ENCODE results near the gene ATXN7L3.

Gene ATXN7L3

DNA sequence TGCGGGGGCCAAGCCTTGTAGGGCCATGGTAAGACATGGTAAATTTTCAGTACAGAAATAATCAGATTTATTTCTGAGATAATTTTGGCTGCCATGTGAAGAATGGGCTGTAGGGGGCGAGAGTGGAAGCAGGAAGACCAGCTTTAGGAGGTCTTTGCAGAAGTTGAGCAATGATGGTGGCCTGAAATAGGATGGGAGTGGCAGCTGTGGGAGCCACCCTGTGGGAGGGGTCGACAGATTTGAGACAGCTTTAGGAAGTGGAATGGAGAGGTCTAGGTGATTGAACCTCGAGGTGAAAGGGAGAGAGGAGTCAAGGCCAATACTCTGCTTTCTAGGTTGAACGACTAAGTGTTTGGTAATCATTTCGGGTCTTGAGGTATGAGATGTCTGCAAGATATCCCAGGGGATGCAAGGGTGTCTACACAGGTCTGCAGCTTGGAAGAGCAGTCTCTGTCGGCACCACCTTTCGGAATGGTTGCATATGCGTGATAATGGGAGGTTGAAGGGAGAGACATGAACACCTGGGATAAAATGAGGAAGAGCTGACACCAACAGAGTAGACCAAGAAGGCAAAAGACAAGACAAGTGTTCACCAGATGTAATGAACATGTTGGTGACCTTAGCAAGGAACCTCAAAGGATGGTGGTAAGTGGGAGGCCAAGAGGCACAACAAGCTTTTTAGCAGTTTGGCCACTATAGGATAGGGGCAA, 4.2 kb upstream of the ATXN7L3 start (continued):
- TF ChIP-seq ZNF514 (tag by site-specific recombination; IDR thresholded peaks at IDR 0.05): no peak
- no peak for TF ChIP-seq ZNF629 (tag by site-specific recombination; IDR thresholded peaks at IDR 0.05)
- TF ChIP-seq, protein P1, sequence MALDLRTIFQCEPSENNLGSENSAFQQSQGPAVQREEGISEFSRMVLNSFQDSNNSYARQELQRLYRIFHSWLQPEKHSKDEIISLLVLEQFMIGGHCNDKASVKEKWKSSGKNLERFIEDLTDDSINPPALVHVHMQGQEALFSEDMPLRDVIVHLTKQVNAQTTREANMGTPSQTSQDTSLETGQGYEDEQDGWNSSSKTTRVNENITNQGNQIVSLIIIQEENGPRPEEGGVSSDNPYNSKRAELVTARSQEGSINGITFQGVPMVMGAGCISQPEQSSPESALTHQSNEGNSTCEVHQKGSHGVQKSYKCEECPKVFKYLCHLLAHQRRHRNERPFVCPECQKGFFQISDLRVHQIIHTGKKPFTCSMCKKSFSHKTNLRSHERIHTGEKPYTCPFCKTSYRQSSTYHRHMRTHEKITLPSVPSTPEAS (tag by site-specific recombination; IDR thresholded peaks at IDR 0.05): no peak
- TF ChIP-seq, protein P2, sequence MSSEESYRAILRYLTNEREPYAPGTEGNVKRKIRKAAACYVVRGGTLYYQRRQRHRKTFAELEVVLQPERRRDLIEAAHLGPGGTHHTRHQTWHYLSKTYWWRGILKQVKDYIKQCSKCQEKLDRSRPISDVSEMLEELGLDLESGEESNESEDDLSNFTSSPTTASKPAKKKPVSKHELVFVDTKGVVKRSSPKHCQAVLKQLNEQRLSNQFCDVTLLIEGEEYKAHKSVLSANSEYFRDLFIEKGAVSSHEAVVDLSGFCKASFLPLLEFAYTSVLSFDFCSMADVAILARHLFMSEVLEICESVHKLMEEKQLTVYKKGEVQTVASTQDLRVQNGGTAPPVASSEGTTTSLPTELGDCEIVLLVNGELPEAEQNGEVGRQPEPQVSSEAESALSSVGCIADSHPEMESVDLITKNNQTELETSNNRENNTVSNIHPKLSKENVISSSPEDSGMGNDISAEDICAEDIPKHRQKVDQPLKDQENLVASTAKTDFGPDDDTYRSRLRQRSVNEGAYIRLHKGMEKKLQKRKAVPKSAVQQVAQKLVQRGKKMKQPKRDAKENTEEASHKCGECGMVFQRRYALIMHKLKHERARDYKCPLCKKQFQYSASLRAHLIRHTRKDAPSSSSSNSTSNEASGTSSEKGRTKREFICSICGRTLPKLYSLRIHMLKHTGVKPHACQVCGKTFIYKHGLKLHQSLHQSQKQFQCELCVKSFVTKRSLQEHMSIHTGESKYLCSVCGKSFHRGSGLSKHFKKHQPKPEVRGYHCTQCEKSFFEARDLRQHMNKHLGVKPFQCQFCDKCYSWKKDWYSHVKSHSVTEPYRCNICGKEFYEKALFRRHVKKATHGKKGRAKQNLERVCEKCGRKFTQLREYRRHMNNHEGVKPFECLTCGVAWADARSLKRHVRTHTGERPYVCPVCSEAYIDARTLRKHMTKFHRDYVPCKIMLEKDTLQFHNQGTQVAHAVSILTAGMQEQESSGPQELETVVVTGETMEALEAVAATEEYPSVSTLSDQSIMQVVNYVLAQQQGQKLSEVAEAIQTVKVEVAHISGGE (tag by site-specific recombination; conservative IDR thresholded peaks at IDR 0.05; ENCODE audit: low read depth): no peak
- no peak for TF ChIP-seq ZNF132 (tag by site-specific recombination; IDR thresholded peaks at IDR 0.05; ENCODE audit: borderline replicate concordance)
- no peak for TF ChIP-seq ZNF660 (tag by site-specific recombination; IDR thresholded peaks at IDR 0.05)
- no peak for TF ChIP-seq BCL11A (tag by site-specific recombination; IDR thresholded peaks at IDR 0.05; ENCODE audit: low read depth)
- peak; percentile 42; the same call in 1 of the 2 replicates for TF ChIP-seq KLF8 (tag by site-specific recombination; IDR thresholded peaks at IDR 0.05)
- TF ChIP-seq, protein P3, sequence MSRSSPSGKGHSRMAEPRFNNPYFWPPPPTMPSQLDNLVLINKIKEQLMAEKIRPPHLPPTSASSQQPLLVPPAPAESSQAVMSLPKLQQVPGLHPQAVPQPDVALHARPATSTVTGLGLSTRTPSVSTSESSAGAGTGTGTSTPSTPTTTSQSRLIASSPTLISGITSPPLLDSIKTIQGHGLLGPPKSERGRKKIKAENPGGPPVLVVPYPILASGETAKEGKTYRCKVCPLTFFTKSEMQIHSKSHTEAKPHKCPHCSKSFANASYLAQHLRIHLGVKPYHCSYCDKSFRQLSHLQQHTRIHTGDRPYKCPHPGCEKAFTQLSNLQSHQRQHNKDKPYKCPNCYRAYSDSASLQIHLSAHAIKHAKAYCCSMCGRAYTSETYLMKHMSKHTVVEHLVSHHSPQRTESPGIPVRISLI (tag by site-specific recombination; IDR thresholded peaks at IDR 0.05): no peak
- no peak for TF ChIP-seq ZNF610 (tag by site-specific recombination; IDR thresholded peaks at IDR 0.05; ENCODE audit: borderline replicate concordance)
- TF ChIP-seq ZNF654 (tag by site-specific recombination; IDR thresholded peaks at IDR 0.05; ENCODE audit: low read depth): peak; percentile 44
- TF ChIP-seq ZNF658 (tag by site-specific recombination; IDR thresholded peaks at IDR 0.05): no peak
- no peak for TF ChIP-seq ZNF785 (tag by site-specific recombination; IDR thresholded peaks at IDR 0.05)
- TF ChIP-seq ZNF350 (tag by site-specific recombination; IDR thresholded peaks at IDR 0.05): no peak
- TF ChIP-seq, protein P4, sequence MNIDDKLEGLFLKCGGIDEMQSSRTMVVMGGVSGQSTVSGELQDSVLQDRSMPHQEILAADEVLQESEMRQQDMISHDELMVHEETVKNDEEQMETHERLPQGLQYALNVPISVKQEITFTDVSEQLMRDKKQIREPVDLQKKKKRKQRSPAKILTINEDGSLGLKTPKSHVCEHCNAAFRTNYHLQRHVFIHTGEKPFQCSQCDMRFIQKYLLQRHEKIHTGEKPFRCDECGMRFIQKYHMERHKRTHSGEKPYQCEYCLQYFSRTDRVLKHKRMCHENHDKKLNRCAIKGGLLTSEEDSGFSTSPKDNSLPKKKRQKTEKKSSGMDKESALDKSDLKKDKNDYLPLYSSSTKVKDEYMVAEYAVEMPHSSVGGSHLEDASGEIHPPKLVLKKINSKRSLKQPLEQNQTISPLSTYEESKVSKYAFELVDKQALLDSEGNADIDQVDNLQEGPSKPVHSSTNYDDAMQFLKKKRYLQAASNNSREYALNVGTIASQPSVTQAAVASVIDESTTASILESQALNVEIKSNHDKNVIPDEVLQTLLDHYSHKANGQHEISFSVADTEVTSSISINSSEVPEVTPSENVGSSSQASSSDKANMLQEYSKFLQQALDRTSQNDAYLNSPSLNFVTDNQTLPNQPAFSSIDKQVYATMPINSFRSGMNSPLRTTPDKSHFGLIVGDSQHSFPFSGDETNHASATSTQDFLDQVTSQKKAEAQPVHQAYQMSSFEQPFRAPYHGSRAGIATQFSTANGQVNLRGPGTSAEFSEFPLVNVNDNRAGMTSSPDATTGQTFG (tag by site-specific recombination; IDR thresholded peaks at IDR 0.05; ENCODE audit: borderline replicate concordance): no peak
- TF ChIP-seq ZNF16 (tag by site-specific recombination; IDR thresholded peaks at IDR 0.05; ENCODE audit: low read depth): no peak
- TF ChIP-seq ZNF416 (tag by site-specific recombination; IDR thresholded peaks at IDR 0.05): no peak
- TF ChIP-seq, protein P5, sequence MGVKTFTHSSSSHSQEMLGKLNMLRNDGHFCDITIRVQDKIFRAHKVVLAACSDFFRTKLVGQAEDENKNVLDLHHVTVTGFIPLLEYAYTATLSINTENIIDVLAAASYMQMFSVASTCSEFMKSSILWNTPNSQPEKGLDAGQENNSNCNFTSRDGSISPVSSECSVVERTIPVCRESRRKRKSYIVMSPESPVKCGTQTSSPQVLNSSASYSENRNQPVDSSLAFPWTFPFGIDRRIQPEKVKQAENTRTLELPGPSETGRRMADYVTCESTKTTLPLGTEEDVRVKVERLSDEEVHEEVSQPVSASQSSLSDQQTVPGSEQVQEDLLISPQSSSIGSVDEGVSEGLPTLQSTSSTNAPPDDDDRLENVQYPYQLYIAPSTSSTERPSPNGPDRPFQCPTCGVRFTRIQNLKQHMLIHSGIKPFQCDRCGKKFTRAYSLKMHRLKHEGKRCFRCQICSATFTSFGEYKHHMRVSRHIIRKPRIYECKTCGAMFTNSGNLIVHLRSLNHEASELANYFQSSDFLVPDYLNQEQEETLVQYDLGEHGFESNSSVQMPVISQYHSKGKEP (tag by site-specific recombination; IDR thresholded peaks at IDR 0.05): no peak
- TF ChIP-seq, protein P6, sequence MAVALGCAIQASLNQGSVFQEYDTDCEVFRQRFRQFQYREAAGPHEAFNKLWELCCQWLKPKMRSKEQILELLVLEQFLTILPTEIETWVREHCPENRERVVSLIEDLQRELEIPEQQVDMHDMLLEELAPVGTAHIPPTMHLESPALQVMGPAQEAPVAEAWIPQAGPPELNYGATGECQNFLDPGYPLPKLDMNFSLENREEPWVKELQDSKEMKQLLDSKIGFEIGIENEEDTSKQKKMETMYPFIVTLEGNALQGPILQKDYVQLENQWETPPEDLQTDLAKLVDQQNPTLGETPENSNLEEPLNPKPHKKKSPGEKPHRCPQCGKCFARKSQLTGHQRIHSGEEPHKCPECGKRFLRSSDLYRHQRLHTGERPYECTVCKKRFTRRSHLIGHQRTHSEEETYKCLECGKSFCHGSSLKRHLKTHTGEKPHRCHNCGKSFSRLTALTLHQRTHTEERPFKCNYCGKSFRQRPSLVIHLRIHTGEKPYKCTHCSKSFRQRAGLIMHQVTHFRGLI (tag by site-specific recombination; IDR thresholded peaks at IDR 0.05): no peak
- TF ChIP-seq ZNF2 (tag by site-specific recombination; IDR thresholded peaks at IDR 0.05): 0 out of 2 replicates have a peak, but pooled peaks have one; percentile 33
- peak; percentile 55 for TF ChIP-seq KLF9 (tag by site-specific recombination; IDR thresholded peaks at IDR 0.05; ENCODE audit: low read depth)
- no peak for TF ChIP-seq ZXDB (tag by site-specific recombination; IDR thresholded peaks at IDR 0.05)
- TF ChIP-seq, protein P7, sequence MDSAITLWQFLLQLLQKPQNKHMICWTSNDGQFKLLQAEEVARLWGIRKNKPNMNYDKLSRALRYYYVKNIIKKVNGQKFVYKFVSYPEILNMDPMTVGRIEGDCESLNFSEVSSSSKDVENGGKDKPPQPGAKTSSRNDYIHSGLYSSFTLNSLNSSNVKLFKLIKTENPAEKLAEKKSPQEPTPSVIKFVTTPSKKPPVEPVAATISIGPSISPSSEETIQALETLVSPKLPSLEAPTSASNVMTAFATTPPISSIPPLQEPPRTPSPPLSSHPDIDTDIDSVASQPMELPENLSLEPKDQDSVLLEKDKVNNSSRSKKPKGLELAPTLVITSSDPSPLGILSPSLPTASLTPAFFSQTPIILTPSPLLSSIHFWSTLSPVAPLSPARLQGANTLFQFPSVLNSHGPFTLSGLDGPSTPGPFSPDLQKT (IDR thresholded peaks at IDR 0.05; ENCODE audit: borderline replicate concordance, low read depth, low read length): no peak
- TF ChIP-seq ZNF157 (tag by site-specific recombination; IDR thresholded peaks at IDR 0.05): no peak
- no peak for TF ChIP-seq ZNF777 (tag by site-specific recombination; IDR thresholded peaks at IDR 0.05; ENCODE audit: borderline replicate concordance)
- no peak for TF ChIP-seq ZNF426 (tag by site-specific recombination; IDR thresholded peaks at IDR 0.05)
- peak; percentile 57; the same call in 1 of the 2 replicates for TF ChIP-seq ZBTB17 (tag by site-specific recombination; IDR thresholded peaks at IDR 0.05)
